ENCODE results near the gene PALD1. TPM values are rescaled to one million over a fixed set of nuclear protein-coding genes. Genes with fewer than 3 reads are reported as not detected.

Gene PALD1
- total and polyA plus RNA-seq, 4 donors, result 3.9 to 11.5 (median 8.2) TPM

- ATAC-seq (ENCODE audit: low FRiP score), result no peak
- peaks cover 0 to 3% of the 10 kb centered on the region in 2 donors for H3K4me1 ChIP-seq (ENCODE audit: control insufficient read depth in 1 of 2, insufficient read depth in 2 of 2, low read length in 2 of 2)
- no peaks in the 10 kb centered on the region for H3K27me3 ChIP-seq (ENCODE audit: control insufficient read depth in 1 of 2, insufficient read depth in 2 of 2, low read length in 1 of 2)
These were observed 29.4 kb downstream of the PALD1 start for GRCh38 chr10:70507966-70508365.

GRCh38 chr10:70508912-70509756 is 30.6 kb downstream of the PALD1 start:
- no peaks in the 10 kb centered on the region for H3K9me3 ChIP-seq (ENCODE audit: control insufficient read depth, low read length)
- peak in 1 of 2 donors; percentile 78 for DNase-seq
- no peak overlapping the region for H3K4me3 ChIP-seq (ENCODE audit: low read length in 2 of 2)
- 9 to 11% methylated on average over 13 to 14 of the region's 14 CpGs for WGBS, 2 donors
- peaks cover 0 to 3% of the 10 kb centered on the region in 2 donors for H3K4me1 ChIP-seq (ENCODE audit: control insufficient read depth in 1 of 2, insufficient read depth in 2 of 2, low read length in 2 of 2)
- H3K27ac ChIP-seq (ENCODE audit: low read depth in 1 of 2, low read length in 2 of 2), result no peak overlapping the region
- peak; percentile 57 for ATAC-seq (ENCODE audit: low FRiP score)
- intact Hi-C loops (cut with DNase I), result no loop called here
- H3K27me3 ChIP-seq (ENCODE audit: control insufficient read depth in 1 of 2, insufficient read depth in 2 of 2, low read length in 1 of 2), result no peaks in the 10 kb centered on the region
- no peaks in the 10 kb centered on the region for H3K36me3 ChIP-seq (ENCODE audit: control insufficient read depth in 1 of 2, insufficient read depth in 2 of 2, low read length in 1 of 2)

More at GRCh38 chr10:70507966-70508365, 29.4 kb downstream of the PALD1 start:
- no peak overlapping the region for H3K27ac ChIP-seq (ENCODE audit: low read depth in 1 of 2, low read length in 2 of 2)
- no peak overlapping the region for H3K4me3 ChIP-seq (ENCODE audit: low read length in 2 of 2)
- no peak for DNase-seq
- H3K9me3 ChIP-seq (ENCODE audit: control insufficient read depth, low read length), result no peaks in the 10 kb centered on the region
- 77 to 91% methylated on average over 6 of the region's 6 CpGs for WGBS, 2 donors
- no peaks in the 10 kb centered on the region for H3K36me3 ChIP-seq (ENCODE audit: control insufficient read depth in 1 of 2, insufficient read depth in 2 of 2, low read length in 1 of 2)
- intact Hi-C loops (cut with DNase I), result no loop called here

- intact Hi-C loops (cut with DNase I), result no loop called here
- 87 to 88% methylated on average over 7 of the region's 7 CpGs for WGBS, 2 donors
- ATAC-seq (ENCODE audit: low FRiP score) (no peak), DNase-seq (no peak)
- no peaks in the 10 kb centered on the region for H3K9me3 ChIP-seq (ENCODE audit: control insufficient read depth, low read length)
- H3K27ac ChIP-seq (ENCODE audit: low read depth in 1 of 2, low read length in 2 of 2), result no peak overlapping the region
- no peaks in the 10 kb centered on the region for H3K36me3 ChIP-seq (ENCODE audit: control insufficient read depth in 1 of 2, insufficient read depth in 2 of 2, low read length in 1 of 2)
- H3K27me3 ChIP-seq (ENCODE audit: control insufficient read depth in 1 of 2, insufficient read depth in 2 of 2, low read length in 1 of 2), result no peaks in the 10 kb centered on the region
- H3K4me1 ChIP-seq (ENCODE audit: control insufficient read depth in 1 of 2, insufficient read depth in 2 of 2, low read length in 2 of 2), result peaks cover 0 to 3% of the 10 kb centered on the region in 2 donors
- no peak overlapping the region for H3K4me3 ChIP-seq (ENCODE audit: low read length in 2 of 2)
These were observed 31.2 kb downstream of the PALD1 start for GRCh38 chr10:70509757-70510147.

- no peaks in the 10 kb centered on the region for H3K27me3 ChIP-seq (ENCODE audit: control insufficient read depth in 1 of 2, insufficient read depth in 2 of 2, low read length in 1 of 2)
- no peaks in the 10 kb centered on the region for H3K9me3 ChIP-seq (ENCODE audit: control insufficient read depth, low read length)
- DNase-seq, result no peak
- H3K27ac ChIP-seq (ENCODE audit: low read depth in 1 of 2, low read length in 2 of 2), result no peak overlapping the region
- H3K4me3 ChIP-seq (ENCODE audit: low read length in 2 of 2), result no peak overlapping the region
- peaks cover 0 to 3% of the 10 kb centered on the region in 2 donors for H3K4me1 ChIP-seq (ENCODE audit: control insufficient read depth in 1 of 2, insufficient read depth in 2 of 2, low read length in 2 of 2)
- H3K36me3 ChIP-seq (ENCODE audit: control insufficient read depth in 1 of 2, insufficient read depth in 2 of 2, low read length in 1 of 2), result no peaks in the 10 kb centered on the region
- intact Hi-C loops (cut with DNase I), result no loop called here
- WGBS, 2 donors, result 93 to 96% methylated on average over 4 of the region's 4 CpGs
- ATAC-seq (ENCODE audit: low FRiP score), result no peak
These were observed 31.9 kb downstream of the PALD1 start for GRCh38 chr10:70510453-70510852.

- intact Hi-C loops (cut with DNase I), result no loop called here
- ATAC-seq (ENCODE audit: low FRiP score) (no peak), DNase-seq (no peak)
- Histone ChIP-seq H3K4me1 (ENCODE audit: control insufficient read depth in 1 of 2, insufficient read depth in 2 of 2, low read length in 2 of 2) (peaks cover 0 to 3% of the 10 kb centered on the region in 2 donors), H3K4me3 (ENCODE audit: low read length in 2 of 2) (no peak overlapping the region), H3K9me3 (ENCODE audit: control insufficient read depth, low read length) (no peaks in the 10 kb centered on the region), H3K36me3 (ENCODE audit: control insufficient read depth in 1 of 2, insufficient read depth in 2 of 2, low read length in 1 of 2) (no peaks in the 10 kb centered on the region), H3K27me3 (ENCODE audit: control insufficient read depth in 1 of 2, insufficient read depth in 2 of 2, low read length in 1 of 2) (no peaks in the 10 kb centered on the region), H3K27ac (ENCODE audit: low read depth in 1 of 2, low read length in 2 of 2) (no peak overlapping the region)
- 77 to 78% methylated on average over 6 of the region's 6 CpGs for WGBS, 2 donors
These were observed 32.3 kb downstream of the PALD1 start for GRCh38 chr10:70510904-70511303.

- DNase-seq (no peak), ATAC-seq (ENCODE audit: low FRiP score) (no peak)
- 53 to 55% methylated on average over 5 of the region's 5 CpGs for WGBS, 2 donors
- Histone ChIP-seq H3K36me3 (ENCODE audit: control insufficient read depth in 1 of 2, insufficient read depth in 2 of 2, low read length in 1 of 2) (no peaks in the 10 kb centered on the region), H3K9me3 (ENCODE audit: control insufficient read depth, low read length) (no peaks in the 10 kb centered on the region), H3K4me1 (ENCODE audit: control insufficient read depth in 1 of 2, insufficient read depth in 2 of 2, low read length in 2 of 2) (peaks cover 0 to 3% of the 10 kb centered on the region in 2 donors), H3K27me3 (ENCODE audit: control insufficient read depth in 1 of 2, insufficient read depth in 2 of 2, low read length in 1 of 2) (no peaks in the 10 kb centered on the region), H3K27ac (ENCODE audit: low read depth in 1 of 2, low read length in 2 of 2) (no peak overlapping the region), H3K4me3 (ENCODE audit: low read length in 2 of 2) (no peak overlapping the region)
- intact Hi-C loops (cut with DNase I), result no loop called here
These were observed 33.6 kb downstream of the PALD1 start for GRCh38 chr10:70512149-70512639.

- ATAC-seq (ENCODE audit: low FRiP score) (no peak), DNase-seq (no peak)
- H3K4me3 ChIP-seq (ENCODE audit: low read length in 2 of 2), result no peak overlapping the region
- H3K9me3 ChIP-seq (ENCODE audit: control insufficient read depth, low read length), result no peaks in the 10 kb centered on the region
- H3K27me3 ChIP-seq (ENCODE audit: control insufficient read depth in 1 of 2, insufficient read depth in 2 of 2, low read length in 1 of 2), result no peaks in the 10 kb centered on the region
- no peaks in the 10 kb centered on the region for H3K36me3 ChIP-seq (ENCODE audit: control insufficient read depth in 1 of 2, insufficient read depth in 2 of 2, low read length in 1 of 2)
- intact Hi-C loops (cut with DNase I), result no loop called here
- H3K4me1 ChIP-seq (ENCODE audit: control insufficient read depth in 1 of 2, insufficient read depth in 2 of 2, low read length in 2 of 2), result no peaks in the 10 kb centered on the region
- WGBS, 2 donors, result 87 to 90% methylated on average over 14 of the region's 14 CpGs
- H3K27ac ChIP-seq (ENCODE audit: low read depth in 1 of 2, low read length in 2 of 2), result no peak overlapping the region
These were observed 35.3 kb downstream of the PALD1 start for GRCh38 chr10:70513848-70514309.

GRCh38 chr10:70514591-70514990 is 36.0 kb downstream of the PALD1 start:
- intact Hi-C loops (cut with DNase I), result no loop called here
- H3K4me3 ChIP-seq (ENCODE audit: low read length in 2 of 2), result no peak overlapping the region
- no peaks in the 10 kb centered on the region for H3K27me3 ChIP-seq (ENCODE audit: control insufficient read depth in 1 of 2, insufficient read depth in 2 of 2, low read length in 1 of 2)
- H3K27ac ChIP-seq (ENCODE audit: low read depth in 1 of 2, low read length in 2 of 2), result no peak overlapping the region
- WGBS, 2 donors, result 89 to 92% methylated on average over 8 of the region's 8 CpGs
- no peaks in the 10 kb centered on the region for H3K36me3 ChIP-seq (ENCODE audit: control insufficient read depth in 1 of 2, insufficient read depth in 2 of 2, low read length in 1 of 2)
- DNase-seq, result no peak
- H3K4me1 ChIP-seq (ENCODE audit: control insufficient read depth in 1 of 2, insufficient read depth in 2 of 2, low read length in 2 of 2), result no peaks in the 10 kb centered on the region
- no peak for ATAC-seq (ENCODE audit: low FRiP score)
- no peaks in the 10 kb centered on the region for H3K9me3 ChIP-seq (ENCODE audit: control insufficient read depth, low read length)

Data from aorta (tissue), 5 donors.